CD4-positive, alpha-beta memory T cell (primary cell): Measurements from ENCODE around the gene TTLL6. TPM values are rescaled to one million over a fixed set of nuclear protein-coding genes. Genes with fewer than 3 reads are reported as not detected.
"Not testable (repeated sequence)": the region's sequence is repeated elsewhere in the genome, so short reads cannot be mapped to it uniquely, and the experiment has no call there.

Source experiments
- CTCF ChIA-PET: fragments of 350-600 bp; sonication (Branson Sonifier 250); formaldehyde crosslinking; loops from one replicate; lab custom pipeline; 2021; ENCODE audit warnings: inconsistent platforms; ENCODE audit not compliant: partially characterized antibody; lab: Charles Lee
- POLR2A ChIA-PET: fragments of 350-600 bp; sonication (Branson Sonifier 250); formaldehyde crosslinking; loops from one replicate; lab custom pipeline; 2021; ENCODE audit not compliant: partially characterized antibody; lab: Charles Lee
- DNase-seq, 5 donors: peaks; one replicate each; pipeline versions ENCODE4 v3.0.0 to v3.0.0-alpha.2; 2020 to 2022; ENCODE audit warnings: mixed read lengths in 1 of 5
- H3K27ac ChIP-seq: one replicate; pipeline ENCODE4 v1.7.0; 2013; ENCODE audit warnings: low read depth, low read length
- H3K27me3 ChIP-seq: 2 replicates; pipeline ENCODE4 v1.7.0; 2013; ENCODE audit warnings: mild to moderate bottlenecking, low read length, moderate library complexity; ENCODE audit not compliant: insufficient read depth
- H3K36me3 ChIP-seq: 2 replicates; pipeline ENCODE4 v1.7.0; 2013; ENCODE audit warnings: mild to moderate bottlenecking, low read length, moderate library complexity; ENCODE audit not compliant: insufficient read depth
- H3K4me1 ChIP-seq: 2 replicates; pipeline ENCODE4 v1.7.0; 2013; ENCODE audit warnings: mild to moderate bottlenecking, low read length, moderate library complexity; ENCODE audit not compliant: insufficient read depth
- H3K4me3 ChIP-seq, 2 donors: one replicate each; pipeline ENCODE4 v1.7.0; 2013; ENCODE audit warnings: low read length in 2 of 2, mild to moderate bottlenecking in 1 of 2
- H3K9me3 ChIP-seq, 2 donors: one replicate each; pipeline ENCODE4 v1.7.0; 2013; ENCODE audit warnings: low read length in 2 of 2, control low read depth in 1 of 2; ENCODE audit not compliant: control insufficient read depth in 1 of 2
- H3K27ac Mint-ChIP-seq, 7 donors: one replicate each; pipeline ENCODE4 v1.8.0; 2020 to 2021; ENCODE audit warnings: mixed read lengths in 7 of 7, mild to moderate bottlenecking in 6 of 7, inconsistent platforms in 3 of 7, moderate library complexity in 3 of 7
- H3K27me3 Mint-ChIP-seq, 2 donors: one replicate each; pipeline ENCODE4 v1.8.0; 2020 to 2021; ENCODE audit warnings: mixed read lengths in 2 of 2
- H3K36me3 Mint-ChIP-seq, 2 donors: one replicate each; pipeline ENCODE4 v1.8.0; 2020 to 2021; ENCODE audit warnings: mixed read lengths in 2 of 2, inconsistent platforms in 1 of 2, mild to moderate bottlenecking in 1 of 2
- H3K4me1 Mint-ChIP-seq, 4 donors: one replicate each; pipeline ENCODE4 v1.8.0; 2020 to 2021; ENCODE audit warnings: mixed read lengths in 4 of 4, mild to moderate bottlenecking in 1 of 4
- H3K4me3 Mint-ChIP-seq, 8 donors: one replicate each; pipeline ENCODE4 v1.8.0; 2020 to 2021; ENCODE audit warnings: mixed read lengths in 8 of 8, mild to moderate bottlenecking in 7 of 8, moderate library complexity in 6 of 8, inconsistent platforms in 3 of 8
- H3K9me3 Mint-ChIP-seq, 8 donors: one replicate each; pipeline ENCODE4 v1.8.0; 2020 to 2021; ENCODE audit warnings: mixed read lengths in 8 of 8, mild to moderate bottlenecking in 5 of 8, inconsistent platforms in 3 of 8, moderate library complexity in 1 of 8
- intact Hi-C: fragments of 100-400 bp; cut with micrococcal nuclease; formaldehyde crosslinking; loops from one replicate; pipeline ENCODE4 v1.15.1; 2023
- polyA plus RNA-seq, 2 donors: library from polyadenylated mRNA; unstranded; fragments of 300-500 nt; fragmentation: Illumina TruSeq; gene quantifications; one replicate each; pipeline ENCODE4 v1.2.3, GENCODE V29; 2021
- total RNA-seq, 2 experiments: library from RNA; stranded (reverse); gene quantifications; one replicate each; pipeline ENCODE4 v1.2.3, GENCODE V29; 2021

TTLL6 gene
- total and polyA plus RNA-seq, 4 experiments from 2014 or later: not detected

GRCh38 chr17:48834973-48835372 is 17.9 kb upstream of the TTLL6 start:
- Histone ChIP-seq H3K36me3 (no peaks in the 10 kb centered on the region), H3K27ac (no peak overlapping the region), H3K4me1 (peaks cover 86% of the 10 kb centered on the region), H3K27me3 (no peaks in the 10 kb centered on the region), H3K4me3 (no peak overlapping the region), H3K9me3 (no peaks in the 10 kb centered on the region)
- POLR2A ChIA-PET: interaction anchor here (1.0 to 2.1 kb wide), 2 partner anchors 10 to 19 kb away, joined by 3 to 8 read pairs; partner anchors contain the start of gene TTLL6
- peak overlapping the region in 2 of 7 donors; percentile 3 to 13 for H3K27ac Mint-ChIP-seq
- H3K36me3 Mint-ChIP-seq: peaks cover 0 to 7% of the 10 kb centered on the region in 2 donors
- no peaks in the 10 kb centered on the region for H3K27me3 Mint-ChIP-seq
- peaks cover 35 to 91% (median 68%) of the 10 kb centered on the region in 4 donors for H3K4me1 Mint-ChIP-seq
- no peak overlapping the region for H3K4me3 Mint-ChIP-seq
- no peaks in the 10 kb centered on the region for H3K9me3 Mint-ChIP-seq
- DNase-seq: no peak
- intact Hi-C loops: loop anchor here (5.0 to 10.0 kb wide), 2 partner anchors 580 to 893 kb away; partner anchors contain the start of genes PHB1 and PNPO
- CTCF ChIA-PET: interaction anchor here (1.4 to 4.7 kb wide), 4 partner anchors 16 to 49 kb away, joined by 4 to 27 read pairs (median 6); no protein-coding TSS in a partner anchor

GRCh38 chr17:48831549-48831883 is 14.5 kb upstream of the TTLL6 start:
- Histone ChIP-seq H3K4me3 (peak overlapping the region; percentile 74 to 82), H3K4me1 (peaks cover 52% of the 10 kb centered on the region), H3K27ac (peak overlapping the region; percentile 98), H3K27me3 (no peaks in the 10 kb centered on the region), H3K36me3 (no peaks in the 10 kb centered on the region), H3K9me3 (no peaks in the 10 kb centered on the region)
- H3K27me3 Mint-ChIP-seq: peaks cover 2 to 5% of the 10 kb centered on the region in 2 donors
- POLR2A ChIA-PET: interaction anchor here (0.9 to 1.3 kb wide), 4 partner anchors 8 to 47 kb away, joined by 3 to 5 read pairs (median 3); no protein-coding TSS in a partner anchor
- H3K36me3 Mint-ChIP-seq: peaks cover 0 to 7% of the 10 kb centered on the region in 2 donors
- H3K4me3 Mint-ChIP-seq: peak overlapping the region; percentile 96 to 99 (median 98)
- no peak for DNase-seq
- CTCF ChIA-PET: interaction anchor here (0.7 to 2.1 kb wide), 5 partner anchors 10 to 53 kb away, joined by 3 to 8 read pairs (median 3); no protein-coding TSS in a partner anchor
- H3K9me3 Mint-ChIP-seq: no peaks in the 10 kb centered on the region
- H3K27ac Mint-ChIP-seq: peak overlapping the region; percentile 94 to 100 (median 98)
- intact Hi-C loops: loop anchor here (2.0 to 10.0 kb wide), 3 partner anchors 15 to 889 kb away; partner anchors contain the start of genes PHB1, PNPO and TTLL6
- peaks cover 27 to 59% (median 47%) of the 10 kb centered on the region in 4 donors for H3K4me1 Mint-ChIP-seq

GRCh38 chr17:48830840-48831548 is 14.0 kb upstream of the TTLL6 start, which contains the start of gene CALCOCO2:
Gene CALCOCO2 (plus strand): TSS chr17:48831035. CDS start chr17:48841708, 10,673 bp downstream.
- Mint-ChIP-seq H3K4me1 (peaks cover 22 to 54% (median 42%) of the 10 kb centered on the region in 4 donors), H3K9me3 (no peaks in the 10 kb centered on the region), H3K36me3 (peaks cover 0 to 7% of the 10 kb centered on the region in 2 donors), H3K27ac (peak within 1 kb of the TSS; percentile 94 to 100 (median 99)), H3K27me3 (peaks cover 2 to 5% of the 10 kb centered on the region in 2 donors), H3K4me3 (peak within 1 kb of the TSS; percentile 96 to 99 (median 98))
- intact Hi-C loops: loop anchor here (2.0 to 10.0 kb wide), 3 partner anchors 14 to 889 kb away; partner anchors contain the start of genes PHB1, PNPO and TTLL6
- peak within 1 kb of the TSS; percentile 74 to 82 for H3K4me3 ChIP-seq
- H3K4me1 ChIP-seq: peaks cover 46% of the 10 kb centered on the region
- peak within 1 kb of the TSS; percentile 98 for H3K27ac ChIP-seq
- H3K27me3 ChIP-seq: no peaks in the 10 kb centered on the region
- no peaks in the 10 kb centered on the region for H3K9me3 ChIP-seq
- ChIA-PET POLR2A (interaction anchor here (0.8 to 1.3 kb wide), 7 partner anchors 9 to 113 kb away, joined by 3 to 7 read pairs (median 3); partner anchors contain the start of gene ATP5MC1), CTCF (interaction anchor here (0.9 to 2.1 kb wide), 6 partner anchors 10 to 107 kb away, joined by 3 to 9 read pairs (median 6); no protein-coding TSS in a partner anchor)
- DNase-seq: peak; percentile 78 to 85 (median 81)
- H3K36me3 ChIP-seq: no peaks in the 10 kb centered on the region

- intact Hi-C loops: no loop called here
- Mint-ChIP-seq H3K27me3 (peaks cover 13% of the 10 kb centered on the region in 2 donors), H3K36me3 (peaks cover 0 to under 1% of the 10 kb centered on the region in 2 donors), H3K4me3 (no peak overlapping the region), H3K27ac (no peak overlapping the region), H3K9me3 (no peaks in the 10 kb centered on the region), H3K4me1 (peaks cover 0 to 6% (median 4%) of the 10 kb centered on the region in 4 donors)
- no peaks in the 10 kb centered on the region for H3K9me3 ChIP-seq
- no peak for DNase-seq
- H3K36me3 ChIP-seq: no peaks in the 10 kb centered on the region
- ChIA-PET CTCF (interaction anchor here (1.0 kb wide), 1 partner anchor 53 kb away, joined by 3 read pairs; no protein-coding TSS in a partner anchor), POLR2A (no interaction called here)
- no peaks in the 10 kb centered on the region for H3K4me1 ChIP-seq
- H3K27ac ChIP-seq: no peak overlapping the region
- no peaks in the 10 kb centered on the region for H3K27me3 ChIP-seq
- H3K4me3 ChIP-seq: no peak overlapping the region
Measured at GRCh38 chr17:48825446-48826381, 8.7 kb upstream of the TTLL6 start.

- H3K27me3 ChIP-seq, POLR2A ChIA-PET, H3K9me3 Mint-ChIP-seq, intact Hi-C loops, H3K36me3 ChIP-seq, DNase-seq, H3K36me3 Mint-ChIP-seq, H3K4me3 ChIP-seq, H3K27ac ChIP-seq, H3K9me3 ChIP-seq, H3K27ac Mint-ChIP-seq, H3K4me3 Mint-ChIP-seq: not testable (repeated sequence)
- Mint-ChIP-seq H3K4me1 (peaks cover 8 to 15% (median 13%) of the 10 kb centered on the region in 4 donors), H3K27me3 (peaks cover 18% of the 10 kb centered on the region in 2 donors)
- H3K4me1 ChIP-seq: peaks cover 16% of the 10 kb centered on the region
- CTCF ChIA-PET: interaction anchor here (1.0 to 18.7 kb wide), 5 partner anchors 8 to 57 kb away, joined by 3 to 463 read pairs (median 4); no protein-coding TSS in a partner anchor
Measured at GRCh38 chr17:48820936-48821335, 3.9 kb upstream of the TTLL6 start.

GRCh38 chr17:48819466-48819865 is 2.4 kb upstream of the TTLL6 start:
- no peaks in the 10 kb centered on the region for H3K9me3 ChIP-seq
- H3K4me1 ChIP-seq: peaks cover 18% of the 10 kb centered on the region
- H3K36me3 ChIP-seq: no peaks in the 10 kb centered on the region
- Mint-ChIP-seq H3K4me3 (no peak overlapping the region), H3K9me3 (no peaks in the 10 kb centered on the region), H3K27ac (no peak overlapping the region), H3K27me3 (peaks cover 16 to 20% of the 10 kb centered on the region in 2 donors), H3K36me3 (no peaks in the 10 kb centered on the region), H3K4me1 (peaks cover 8 to 22% (median 18%) of the 10 kb centered on the region in 4 donors)
- H3K27ac ChIP-seq: no peak overlapping the region
- ChIA-PET POLR2A (no interaction called here), CTCF (interaction anchor here (0.6 to 18.7 kb wide), 3 partner anchors 14 to 59 kb away, joined by 3 to 463 read pairs (median 4); no protein-coding TSS in a partner anchor)
- H3K27me3 ChIP-seq: peaks cover 4% of the 10 kb centered on the region
- intact Hi-C loops: no loop called here
- DNase-seq: no peak
- H3K4me3 ChIP-seq: no peak overlapping the region
